Right atrium auricular region (tissue), 2 donors: ENCODE data around the gene EFCAB11. TPM values are rescaled to one million over a fixed set of nuclear protein-coding genes. Genes with fewer than 3 reads are reported as not detected.

Experiments used
- DNase-seq: peaks from one replicate; pipeline ENCODE4 v3.0.0-alpha.2; 2019; ENCODE audit warnings: low spot score
- H3K27ac ChIP-seq, 2 donors: fragments of 200-600 bp; sonication (generic); 1 replicate in 1 of 2; 2 replicates in 1 of 2; pipeline ENCODE4 v1.5.1; 2016 to 2019
- H3K27me3 ChIP-seq, 2 donors: fragments of 200-600 bp; sonication (generic); one replicate each; pipeline versions ENCODE4 v1.5.1 to v1.6.0; 2017 to 2019
- H3K36me3 ChIP-seq: fragments of 200-600 bp; sonication (generic); one replicate; pipeline ENCODE4 v1.5.1; 2016
- H3K4me1 ChIP-seq, 2 donors: fragments of 200-600 bp; sonication (generic); one replicate each; pipeline versions ENCODE4 v1.5.1 to v1.6.0; 2017 to 2019
- H3K4me3 ChIP-seq, 2 donors: fragments of 200-600 bp; sonication (generic); 1 replicate in 1 of 2; 2 replicates in 1 of 2; pipeline ENCODE4 v1.5.1; 2017 to 2019; ENCODE audit warnings: mild to moderate bottlenecking in 1 of 2, moderate library complexity in 1 of 2
- H3K9me3 ChIP-seq, 2 donors: fragments of 200-600 bp; sonication (generic); one replicate each; pipeline ENCODE4 v1.5.1; 2019
- total RNA-seq, 2 donors: library from RNA; depleted of rRNA; stranded (reverse); fragments of >200 nt; gene quantifications; one replicate each; pipeline ENCODE4 v1.1.0, GENCODE V29; 2016
- TF ChIP-seq, protein P1 (sequence below), 2 donors: fragments of 200-600 bp; sonication (generic); IDR thresholded peaks; one replicate each; pipeline ENCODE4 v1.5.1; 2019; ENCODE audit warnings: antibody characterized with exemption in 2 of 2

The EFCAB11 gene
- total RNA-seq, 2 donors from 2014 or later, result 2.0 to 2.2 TPM

- no peak overlapping the region for H3K4me3 ChIP-seq
- H3K27me3 ChIP-seq, result no peaks in the 10 kb centered on the region
- H3K9me3 ChIP-seq, result no peaks in the 10 kb centered on the region
- H3K36me3 ChIP-seq, result no peaks in the 10 kb centered on the region
- TF ChIP-seq, protein P1, sequence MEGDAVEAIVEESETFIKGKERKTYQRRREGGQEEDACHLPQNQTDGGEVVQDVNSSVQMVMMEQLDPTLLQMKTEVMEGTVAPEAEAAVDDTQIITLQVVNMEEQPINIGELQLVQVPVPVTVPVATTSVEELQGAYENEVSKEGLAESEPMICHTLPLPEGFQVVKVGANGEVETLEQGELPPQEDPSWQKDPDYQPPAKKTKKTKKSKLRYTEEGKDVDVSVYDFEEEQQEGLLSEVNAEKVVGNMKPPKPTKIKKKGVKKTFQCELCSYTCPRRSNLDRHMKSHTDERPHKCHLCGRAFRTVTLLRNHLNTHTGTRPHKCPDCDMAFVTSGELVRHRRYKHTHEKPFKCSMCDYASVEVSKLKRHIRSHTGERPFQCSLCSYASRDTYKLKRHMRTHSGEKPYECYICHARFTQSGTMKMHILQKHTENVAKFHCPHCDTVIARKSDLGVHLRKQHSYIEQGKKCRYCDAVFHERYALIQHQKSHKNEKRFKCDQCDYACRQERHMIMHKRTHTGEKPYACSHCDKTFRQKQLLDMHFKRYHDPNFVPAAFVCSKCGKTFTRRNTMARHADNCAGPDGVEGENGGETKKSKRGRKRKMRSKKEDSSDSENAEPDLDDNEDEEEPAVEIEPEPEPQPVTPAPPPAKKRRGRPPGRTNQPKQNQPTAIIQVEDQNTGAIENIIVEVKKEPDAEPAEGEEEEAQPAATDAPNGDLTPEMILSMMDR (IDR thresholded peaks at IDR 0.05), result no peak
- H3K27ac ChIP-seq, result no peak overlapping the region
- H3K4me1 ChIP-seq, result no peaks in the 10 kb centered on the region
- DNase-seq, result no peak
Measured at GRCh38 chr14:89811954-89812575, 142.5 kb downstream of the EFCAB11 start.

- no peaks in the 10 kb centered on the region for H3K9me3 ChIP-seq
- H3K4me3 ChIP-seq, result no peak overlapping the region
- no peaks in the 10 kb centered on the region for H3K4me1 ChIP-seq
- TF ChIP-seq, protein P1 (IDR thresholded peaks at IDR 0.05), result no peak
- H3K27ac ChIP-seq, result no peak overlapping the region
- no peak for DNase-seq
- H3K27me3 ChIP-seq, result no peaks in the 10 kb centered on the region
- no peaks in the 10 kb centered on the region for H3K36me3 ChIP-seq
Measured at GRCh38 chr14:89810101-89810500, 144.4 kb downstream of the EFCAB11 start.

DNA sequence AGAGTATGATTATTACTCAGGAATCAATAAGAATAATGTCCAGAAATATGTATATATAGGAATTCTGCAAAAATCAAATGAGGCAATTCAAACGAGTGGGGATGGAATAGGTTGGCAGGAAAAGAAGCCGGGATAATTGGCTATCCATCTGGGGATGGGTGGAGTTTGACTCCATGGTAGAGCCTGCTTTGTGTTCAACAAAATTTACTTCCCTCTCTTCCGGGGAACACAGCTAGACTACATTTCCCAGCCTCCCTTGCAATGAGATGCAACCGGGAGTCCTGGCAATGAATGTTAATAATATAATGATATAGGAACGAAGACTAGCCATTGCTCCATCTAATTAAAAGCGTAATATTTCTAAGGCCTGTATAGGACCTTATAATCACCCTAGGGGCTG lies 146.6 kb downstream of the EFCAB11 start:
- Histone ChIP-seq H3K27me3 (no peaks in the 10 kb centered on the region), H3K36me3 (no peaks in the 10 kb centered on the region), H3K4me1 (no peaks in the 10 kb centered on the region), H3K27ac (no peak overlapping the region), H3K4me3 (no peak overlapping the region), H3K9me3 (no peaks in the 10 kb centered on the region)
- no peak for DNase-seq
- TF ChIP-seq, protein P1 (IDR thresholded peaks at IDR 0.05), result no peak

DNA sequence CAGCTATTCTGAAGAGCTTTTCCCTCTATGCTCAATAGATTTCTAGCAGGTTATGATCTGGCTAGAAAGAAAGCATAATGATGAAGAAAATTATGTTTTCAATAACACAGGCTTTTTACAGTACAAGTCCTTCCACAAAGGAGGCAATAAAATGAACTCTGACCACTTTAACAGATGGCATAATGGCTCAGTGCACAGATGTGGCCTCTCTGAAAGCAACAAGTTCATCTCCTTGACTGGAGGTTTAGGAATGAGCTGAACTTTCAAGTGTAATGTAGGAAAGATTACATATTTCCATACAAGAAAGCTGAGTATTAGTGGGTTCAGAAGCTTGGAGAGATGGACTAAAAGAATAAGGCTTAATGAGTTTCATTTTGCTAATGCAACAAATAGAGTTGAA lies 147.4 kb downstream of the EFCAB11 start:
- Histone ChIP-seq H3K4me3 (no peak overlapping the region), H3K4me1 (no peaks in the 10 kb centered on the region), H3K36me3 (no peaks in the 10 kb centered on the region), H3K9me3 (no peaks in the 10 kb centered on the region), H3K27ac (no peak overlapping the region), H3K27me3 (no peaks in the 10 kb centered on the region)
- TF ChIP-seq, protein P1 (IDR thresholded peaks at IDR 0.05), result no peak
- DNase-seq, result no peak

- Histone ChIP-seq H3K27me3 (no peaks in the 10 kb centered on the region), H3K9me3 (no peaks in the 10 kb centered on the region), H3K4me3 (no peak overlapping the region), H3K36me3 (no peaks in the 10 kb centered on the region), H3K27ac (no peak overlapping the region), H3K4me1 (no peaks in the 10 kb centered on the region)
- TF ChIP-seq, protein P1 (IDR thresholded peaks at IDR 0.05), result no peak
- no peak for DNase-seq
Measured at GRCh38 chr14:89806451-89806850, 148.1 kb downstream of the EFCAB11 start.

DNA sequence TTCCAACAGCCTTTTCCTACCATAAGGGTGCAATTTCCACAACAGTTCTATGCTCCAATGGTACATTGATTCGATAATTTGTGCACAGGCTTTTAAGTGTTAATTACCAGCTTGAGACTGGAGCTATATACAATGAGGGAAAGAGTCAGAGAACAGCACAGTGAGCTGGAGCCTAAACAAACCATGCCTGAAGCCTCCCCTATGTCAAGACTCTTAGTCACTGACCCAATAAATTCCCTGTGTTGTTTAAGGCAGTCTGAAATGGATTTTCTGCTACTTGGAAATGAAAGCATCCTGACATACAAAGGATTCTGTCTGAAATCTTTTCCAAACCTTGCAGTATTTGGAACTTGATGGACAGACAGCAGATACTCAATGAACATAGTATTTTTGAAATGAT lies 149.0 kb downstream of the EFCAB11 start:
- TF ChIP-seq, protein P1 (IDR thresholded peaks at IDR 0.05), result no peak
- DNase-seq, result no peak
- Histone ChIP-seq H3K4me3 (no peak overlapping the region), H3K27me3 (no peaks in the 10 kb centered on the region), H3K27ac (no peak overlapping the region), H3K9me3 (no peaks in the 10 kb centered on the region), H3K36me3 (no peaks in the 10 kb centered on the region), H3K4me1 (no peaks in the 10 kb centered on the region)
